RWPE1 (cell line): ENCODE measurements around the gene TPSB2.

ENCODE experiments used
- CTCF ChIA-PET: fragments of 350-600 bp; sonication (Branson Sonifier 250); formaldehyde crosslinking; extraction: SDS; loops from one replicate; lab custom pipeline; 2021; lab: Yijun Ruan, JAX
- POLR2A ChIA-PET: fragments of 400-600 bp; formaldehyde crosslinking; extraction: SDS; loops from one replicate; lab custom pipeline; 2020; ENCODE audit warnings: antibody characterized with exemption; ENCODE audit not compliant: low non-redundant PET; lab: Yijun Ruan, JAX
- DNase-seq: peaks from one replicate; pipeline ENCODE4 v3.0.0; 2012; ENCODE audit warnings: low spot score
- H3K27ac ChIP-seq: fragments of 450-650 bp; 2 replicates; pipeline ENCODE4 v1.5.1; 2017
- CTCF ChIP-seq: fragments of 450-650 bp; conservative IDR thresholded peaks from 2 replicates; pipeline ENCODE4 v1.5.1; 2017; ENCODE audit warnings: low read depth, mild to moderate bottlenecking

Gene TPSB2

DNA sequence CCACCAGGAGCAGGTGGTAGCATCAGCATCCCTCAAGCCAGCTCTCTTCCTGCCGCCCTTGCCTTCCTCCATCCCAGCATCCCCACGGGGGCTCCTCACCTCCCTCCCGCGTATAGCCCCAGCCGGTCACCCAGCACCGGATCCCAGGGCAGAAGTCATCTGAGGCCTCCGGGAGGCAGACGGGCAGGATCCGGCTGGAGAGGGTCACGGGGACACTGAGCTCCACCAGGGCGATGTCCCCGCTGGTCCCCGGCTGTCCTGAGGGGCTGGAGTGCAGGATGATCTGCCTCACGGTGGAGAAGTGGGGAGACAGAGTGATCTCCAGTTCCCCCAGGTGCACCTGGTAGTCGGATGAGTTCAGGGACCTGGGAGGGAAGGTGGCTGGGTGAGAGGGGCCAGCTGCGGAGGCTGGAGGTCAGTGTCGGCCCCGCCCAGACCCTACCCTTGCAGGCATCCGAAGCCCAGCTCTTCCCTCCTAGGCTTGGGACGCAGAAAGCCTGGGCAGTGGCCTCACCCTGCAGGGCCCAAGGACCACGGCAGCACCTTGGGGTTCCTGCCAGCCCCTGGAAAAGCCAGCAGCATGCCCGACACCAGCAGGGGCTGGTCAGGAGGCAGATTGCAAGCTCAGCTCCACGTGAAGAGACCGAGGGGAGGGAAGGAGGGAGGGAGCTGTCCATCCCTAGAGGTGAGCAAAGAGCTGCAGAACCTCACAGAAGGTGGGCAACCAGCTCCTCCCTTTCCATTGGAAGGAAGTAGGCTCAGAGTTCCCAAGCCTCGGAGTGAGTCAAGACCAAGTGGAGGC is 7.2 kb downstream of the TPSB2 start:
- ChIA-PET POLR2A (no interaction called here), CTCF (no interaction called here)
- no peak overlapping the region for H3K27ac ChIP-seq
- TF ChIP-seq CTCF = no peak
- no peak for DNase-seq

DNA sequence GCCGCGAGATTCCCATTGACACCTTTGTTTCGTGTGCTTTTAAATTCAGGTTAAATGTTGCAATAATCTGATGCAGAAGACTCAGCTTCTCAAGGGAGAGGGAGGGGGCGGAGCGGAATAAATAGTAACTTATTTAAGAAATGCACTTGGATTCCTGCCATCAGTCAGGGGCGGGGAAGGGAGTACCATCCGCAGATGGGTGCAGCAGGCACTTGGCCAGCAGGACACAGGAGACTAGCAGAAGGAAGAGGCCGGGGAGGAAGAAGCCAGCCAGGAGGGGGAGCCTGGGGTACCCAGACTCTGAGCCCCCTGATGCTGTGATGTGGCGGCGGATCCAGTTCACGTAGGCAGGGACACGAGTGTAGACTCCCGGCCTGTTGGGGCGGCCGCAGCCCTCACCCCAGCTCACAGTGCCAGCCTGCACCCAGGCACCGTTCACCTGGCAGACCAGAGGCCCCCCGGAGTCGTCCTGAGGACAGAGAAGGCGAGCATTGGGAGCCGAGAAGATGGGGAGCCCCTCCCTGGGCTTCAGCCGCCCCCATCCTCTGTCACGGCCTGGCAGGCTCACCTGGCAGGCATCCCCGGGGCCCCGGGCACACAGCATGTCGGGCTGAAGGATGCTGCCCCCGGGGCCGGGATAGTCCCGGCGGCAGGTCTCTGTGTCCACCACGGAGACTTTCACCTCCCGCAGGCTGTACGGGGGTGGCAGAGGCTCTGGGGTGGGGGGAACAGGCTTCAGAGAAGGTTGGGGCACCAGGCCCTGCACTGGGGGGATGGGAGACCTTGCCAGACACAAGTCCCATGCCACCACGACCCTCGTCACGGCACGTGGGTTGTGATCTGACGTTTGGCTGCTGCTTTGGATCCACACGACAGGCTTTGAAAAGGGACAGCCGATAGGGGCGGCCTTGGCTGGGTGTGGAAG is 8.1 kb downstream of the TPSB2 start:
- no peak for TF ChIP-seq CTCF
- POLR2A ChIA-PET = no interaction called here
- CTCF ChIA-PET = no interaction called here
- H3K27ac ChIP-seq = no peak overlapping the region
- no peak for DNase-seq

- POLR2A ChIA-PET = no interaction called here
Measured at GRCh38 chr16:1220841-1221627, 8.9 kb downstream of the TPSB2 start.

GRCh38 chr16:1220098-1220728 is 9.8 kb downstream of the TPSB2 start:
- DNase-seq = no peak
- CTCF ChIA-PET = no interaction called here

More at GRCh38 chr16:1220841-1221627, 8.9 kb downstream of the TPSB2 start:
- DNase-seq = no peak
- no peak overlapping the region for H3K27ac ChIP-seq
- CTCF ChIA-PET = no interaction called here
- no peak for TF ChIP-seq CTCF

DNA sequence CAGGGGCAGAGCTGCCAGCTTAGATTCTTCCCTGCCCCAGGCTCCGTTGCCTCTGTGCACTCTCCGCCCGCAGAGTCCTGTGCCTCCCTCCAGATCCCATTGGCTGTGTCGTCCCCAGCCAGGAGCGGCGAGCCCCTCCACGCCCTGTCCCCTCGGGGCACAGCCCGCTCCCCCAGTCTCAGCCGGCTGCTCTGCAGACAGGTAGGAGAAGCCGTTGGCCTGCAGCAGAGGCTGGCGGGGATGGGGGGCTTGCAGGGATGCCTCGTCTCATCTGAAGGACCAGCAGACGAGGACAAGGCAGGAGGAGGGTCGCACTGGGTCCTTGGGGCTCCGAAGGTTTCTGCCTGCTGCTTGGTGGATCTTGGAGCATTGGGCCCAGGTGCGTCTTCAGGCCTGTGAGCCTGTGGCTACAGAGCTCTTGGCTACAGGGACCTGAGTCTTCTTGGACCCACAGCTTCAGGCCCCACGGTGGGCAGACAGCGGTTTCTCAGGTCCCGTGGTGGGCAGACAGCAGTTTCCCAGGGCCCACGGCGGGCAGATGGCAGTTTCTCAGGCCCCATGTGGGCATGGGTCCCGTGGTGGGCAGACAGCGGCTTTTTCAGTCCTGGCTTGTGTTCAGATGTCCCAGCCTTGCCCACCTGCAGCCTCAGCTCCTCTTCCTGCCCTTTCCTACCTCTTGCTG is 10.9 kb downstream of the TPSB2 start:
- ChIA-PET POLR2A (no interaction called here), CTCF (interaction anchor here (0.7 kb wide), 1 partner anchor 25 kb away, joined by 3 read pairs; no protein-coding TSS in a partner anchor)
- DNase-seq = no peak
- H3K27ac ChIP-seq = no peak overlapping the region
- TF ChIP-seq CTCF = no peak

More at GRCh38 chr16:1220098-1220728, 9.8 kb downstream of the TPSB2 start:
- no peak for TF ChIP-seq CTCF
- POLR2A ChIA-PET = no interaction called here
- H3K27ac ChIP-seq = no peak overlapping the region
